Erythroblast (primary cell): ENCODE data around the gene VCAM1.

Experiments
- GATA1 ChIP-seq: IDR thresholded peaks from 2 replicates; pipeline ENCODE4 v1.6.1; 2011; ENCODE audit warnings: low read depth, mild to moderate bottlenecking, control low read depth, low read length, moderate library complexity
- POLR2A ChIP-seq: IDR thresholded peaks from 2 replicates; pipeline ENCODE4 v1.6.1; 2011; ENCODE audit warnings: mild to moderate bottlenecking, low read length

GRCh38 chr1:100780814-100781213 is 61.3 kb downstream of the VCAM1 start:
- TF ChIP-seq POLR2A: no peak
- TF ChIP-seq GATA1: no peak
